ENCODE data around the gene DEFB131B.
"Not testable (repeated sequence)": the region's sequence is repeated elsewhere in the genome, so short reads cannot be mapped to it uniquely, and the experiment has no call there.

DNA sequence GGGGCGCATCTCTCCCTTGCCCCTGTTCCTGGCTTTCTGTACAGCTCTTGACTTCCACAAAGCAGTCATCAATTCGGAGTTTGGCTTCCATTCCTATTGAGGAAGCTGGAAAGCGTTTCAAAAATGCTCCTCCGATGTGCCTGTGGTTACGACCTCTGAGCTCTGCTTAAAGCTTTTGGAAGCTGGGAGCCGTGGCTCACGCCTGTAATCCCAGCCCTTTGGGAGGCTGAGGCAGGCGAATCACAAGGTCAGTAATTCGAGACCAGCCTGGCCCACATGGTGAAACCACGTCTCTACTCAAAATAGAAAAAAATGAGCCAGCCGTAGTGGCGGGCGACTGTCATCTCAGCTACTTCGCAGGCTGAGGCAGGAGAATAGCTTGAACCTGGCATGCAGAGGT is 22.9 kb downstream of the DEFB131B start:
- TF ChIP-seq, protein P1, sequence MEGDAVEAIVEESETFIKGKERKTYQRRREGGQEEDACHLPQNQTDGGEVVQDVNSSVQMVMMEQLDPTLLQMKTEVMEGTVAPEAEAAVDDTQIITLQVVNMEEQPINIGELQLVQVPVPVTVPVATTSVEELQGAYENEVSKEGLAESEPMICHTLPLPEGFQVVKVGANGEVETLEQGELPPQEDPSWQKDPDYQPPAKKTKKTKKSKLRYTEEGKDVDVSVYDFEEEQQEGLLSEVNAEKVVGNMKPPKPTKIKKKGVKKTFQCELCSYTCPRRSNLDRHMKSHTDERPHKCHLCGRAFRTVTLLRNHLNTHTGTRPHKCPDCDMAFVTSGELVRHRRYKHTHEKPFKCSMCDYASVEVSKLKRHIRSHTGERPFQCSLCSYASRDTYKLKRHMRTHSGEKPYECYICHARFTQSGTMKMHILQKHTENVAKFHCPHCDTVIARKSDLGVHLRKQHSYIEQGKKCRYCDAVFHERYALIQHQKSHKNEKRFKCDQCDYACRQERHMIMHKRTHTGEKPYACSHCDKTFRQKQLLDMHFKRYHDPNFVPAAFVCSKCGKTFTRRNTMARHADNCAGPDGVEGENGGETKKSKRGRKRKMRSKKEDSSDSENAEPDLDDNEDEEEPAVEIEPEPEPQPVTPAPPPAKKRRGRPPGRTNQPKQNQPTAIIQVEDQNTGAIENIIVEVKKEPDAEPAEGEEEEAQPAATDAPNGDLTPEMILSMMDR (IDR thresholded peaks at IDR 0.05) = not testable (repeated sequence)
- TF ChIP-seq POLR2A, POLR2AphosphoS5, EP300 (IDR thresholded peaks at IDR 0.05): not testable (repeated sequence)
